ENCODE measurements around the gene SLC25A6. TPM values are rescaled to one million over a fixed set of nuclear protein-coding genes. Genes with fewer than 3 reads are reported as not detected.

SLC25A6 gene
- total and polyA plus RNA-seq, 2 experiments from 2014 or later, result 256 to 317 TPM

DNA sequence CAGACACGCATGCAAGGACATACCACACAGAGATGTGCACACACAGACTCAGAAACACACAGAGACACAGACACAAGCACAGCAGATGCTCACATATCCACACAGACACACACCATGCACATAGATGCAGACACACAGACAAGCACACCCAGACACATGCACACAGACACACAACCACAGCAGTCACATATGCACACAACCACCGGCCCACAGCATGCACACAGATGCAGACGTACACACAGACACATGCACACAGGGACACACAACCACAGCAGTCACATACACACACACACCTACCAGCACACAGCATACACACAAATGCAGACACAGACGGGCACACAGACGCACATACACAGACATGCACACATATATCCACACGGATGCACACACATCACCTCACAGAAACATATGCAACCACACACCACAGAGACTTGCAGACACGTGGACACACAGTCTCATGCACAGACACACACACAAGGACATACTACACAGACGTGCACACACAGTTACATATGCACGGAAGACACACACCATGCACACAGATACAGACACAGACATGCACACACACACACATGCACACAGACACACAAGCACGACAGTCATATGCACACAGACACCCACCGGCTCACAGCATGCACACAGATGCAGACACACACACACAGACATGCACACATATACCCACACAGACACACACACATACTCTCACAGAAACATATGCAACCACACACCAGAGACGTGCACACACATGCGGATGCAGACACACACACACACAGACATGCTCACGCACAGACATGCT, 25.2 kb upstream of the SLC25A6 start:
- no peak for DNase-seq
- no peaks in the 10 kb centered on the region; the same call in 1 of the 2 replicates for H3K36me3 ChIP-seq (ENCODE audit: low read depth)
- H3F3A ChIP-seq (ENCODE audit: insufficient read depth), result no peaks in the 10 kb centered on the region
- no peaks in the 10 kb centered on the region for H3K4me1 ChIP-seq (ENCODE audit: insufficient read depth)
- H3K9me2 ChIP-seq (ENCODE audit: insufficient read depth), result no peaks in the 10 kb centered on the region
- H3K27ac ChIP-seq, result no peak overlapping the region
- TF ChIP-seq EZH2 (IDR thresholded peaks at IDR 0.05; ENCODE audit: insufficient read depth, poor library complexity, severe bottlenecking) (no peak), EZH2phosphoT487 (IDR thresholded peaks at IDR 0.05; ENCODE audit: insufficient read depth, low read depth) (no peak)
- WGBS, 2 experiments (ENCODE audit: low coverage in 1 of 2, low lambda C conversion rate in 2 of 2, missing lambda C conversion rate in 2 of 2), result 70% methylated on average over 14 of the region's 14 CpGs
- no peaks in the 10 kb centered on the region for H3K27me3 ChIP-seq (replicated peaks; ENCODE audit: insufficient read depth)
- in situ Hi-C loops (cut with MboI), result no loop called here
- no peak overlapping the region for H3K4me2 ChIP-seq (ENCODE audit: unreplicated experiment)
- no peaks in the 10 kb centered on the region for H3K9me3 ChIP-seq (ENCODE audit: low read depth)
- no peaks in the 10 kb centered on the region for H4K20me1 ChIP-seq (ENCODE audit: insufficient read depth)
- H3K9ac ChIP-seq, result no peak overlapping the region
- no peak overlapping the region for H3K4me3 ChIP-seq
- H2AFZ ChIP-seq, result no peak overlapping the region
- no peaks in the 10 kb centered on the region for H3K79me2 ChIP-seq (ENCODE audit: insufficient read depth)

- in situ Hi-C loops (cut with MboI), result no loop called here
- no peaks in the 10 kb centered on the region for H3K79me2 ChIP-seq (ENCODE audit: insufficient read depth)
Measured at GRCh38 chrX:1416327-1416784, 24.4 kb upstream of the SLC25A6 start.

DNA sequence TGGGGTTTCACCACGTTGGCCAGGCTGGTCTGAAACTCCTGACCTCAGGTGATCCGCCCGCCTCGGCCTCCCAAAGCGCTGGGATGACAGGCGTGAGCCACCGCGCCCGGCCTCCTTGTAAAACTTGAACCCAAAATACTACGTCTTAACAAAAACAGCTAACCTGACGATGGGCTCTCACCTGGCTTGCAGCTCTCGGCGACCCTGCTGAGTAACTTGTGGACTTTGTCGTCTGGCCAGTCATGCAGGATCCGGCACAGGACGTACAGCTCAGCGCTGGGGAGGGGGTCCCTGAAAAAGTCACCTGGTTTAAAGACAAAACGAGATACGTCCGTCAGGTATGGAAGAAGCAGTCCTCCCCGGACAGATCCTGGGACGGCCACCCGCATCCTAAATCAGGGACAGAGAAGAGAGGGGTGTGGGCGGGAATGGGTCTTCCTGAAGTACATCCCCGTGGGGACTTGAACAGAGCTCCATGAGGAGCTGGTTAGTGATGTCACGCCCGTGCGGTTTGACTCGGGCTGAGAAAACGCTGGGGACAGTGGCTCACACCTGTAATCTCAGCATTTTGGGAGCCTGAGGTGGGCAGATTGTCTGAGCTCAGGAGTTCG, 20.7 kb upstream of the SLC25A6 start:
- H2AFZ ChIP-seq, result no peak overlapping the region
- no peak for TF ChIP-seq EZH2 (IDR thresholded peaks at IDR 0.05; ENCODE audit: insufficient read depth, poor library complexity, severe bottlenecking)
- TF ChIP-seq EZH2phosphoT487 (IDR thresholded peaks at IDR 0.05; ENCODE audit: insufficient read depth, low read depth), result no peak
- H3F3A ChIP-seq (ENCODE audit: insufficient read depth), result no peaks in the 10 kb centered on the region
- H3K27ac ChIP-seq, result no peak overlapping the region
- no peaks in the 10 kb centered on the region for H3K27me3 ChIP-seq (replicated peaks; ENCODE audit: insufficient read depth)
- H3K4me1 ChIP-seq (ENCODE audit: insufficient read depth), result no peaks in the 10 kb centered on the region
- no peak overlapping the region for H3K4me2 ChIP-seq (ENCODE audit: unreplicated experiment)
- 92 to 99% methylated on average over 26 to 31 of the region's 31 CpGs for WGBS, 2 experiments (ENCODE audit: low coverage in 1 of 2, low lambda C conversion rate in 2 of 2, missing lambda C conversion rate in 2 of 2)
- H3K36me3 ChIP-seq (ENCODE audit: low read depth), result no peaks in the 10 kb centered on the region; the same call in 1 of the 2 replicates
- no peak overlapping the region for H3K4me3 ChIP-seq
- in situ Hi-C loops (cut with MboI), result no loop called here
- no peak overlapping the region for H3K9ac ChIP-seq
- no peak for DNase-seq
- no peaks in the 10 kb centered on the region for H4K20me1 ChIP-seq (ENCODE audit: insufficient read depth)
- no peaks in the 10 kb centered on the region for H3K9me3 ChIP-seq (ENCODE audit: low read depth)
- no peaks in the 10 kb centered on the region for H3K79me2 ChIP-seq (ENCODE audit: insufficient read depth)
- H3K9me2 ChIP-seq (ENCODE audit: insufficient read depth), result no peaks in the 10 kb centered on the region

More at GRCh38 chrX:1416327-1416784, 24.4 kb upstream of the SLC25A6 start:
- no peak overlapping the region for H3K4me3 ChIP-seq
- no peaks in the 10 kb centered on the region for H3K9me2 ChIP-seq (ENCODE audit: insufficient read depth)
- no peak for DNase-seq
- no peaks in the 10 kb centered on the region; the same call in 1 of the 2 replicates for H3K36me3 ChIP-seq (ENCODE audit: low read depth)
- no peaks in the 10 kb centered on the region for H3K27me3 ChIP-seq (replicated peaks; ENCODE audit: insufficient read depth)
- H3K27ac ChIP-seq, result no peak overlapping the region
- WGBS, 2 experiments (ENCODE audit: low coverage in 1 of 2, low lambda C conversion rate in 2 of 2, missing lambda C conversion rate in 2 of 2), result 76 to 77% methylated on average over 13 to 15 of the region's 15 CpGs
- no peaks in the 10 kb centered on the region for H3F3A ChIP-seq (ENCODE audit: insufficient read depth)
- no peak overlapping the region for H3K9ac ChIP-seq
- no peaks in the 10 kb centered on the region for H3K4me1 ChIP-seq (ENCODE audit: insufficient read depth)
- no peaks in the 10 kb centered on the region for H4K20me1 ChIP-seq (ENCODE audit: insufficient read depth)
- no peak overlapping the region for H3K4me2 ChIP-seq (ENCODE audit: unreplicated experiment)
- H2AFZ ChIP-seq, result no peak overlapping the region
- TF ChIP-seq EZH2phosphoT487 (IDR thresholded peaks at IDR 0.05; ENCODE audit: insufficient read depth, low read depth), result no peak
- TF ChIP-seq EZH2 (IDR thresholded peaks at IDR 0.05; ENCODE audit: insufficient read depth, poor library complexity, severe bottlenecking), result no peak
- no peaks in the 10 kb centered on the region for H3K9me3 ChIP-seq (ENCODE audit: low read depth)

DNA sequence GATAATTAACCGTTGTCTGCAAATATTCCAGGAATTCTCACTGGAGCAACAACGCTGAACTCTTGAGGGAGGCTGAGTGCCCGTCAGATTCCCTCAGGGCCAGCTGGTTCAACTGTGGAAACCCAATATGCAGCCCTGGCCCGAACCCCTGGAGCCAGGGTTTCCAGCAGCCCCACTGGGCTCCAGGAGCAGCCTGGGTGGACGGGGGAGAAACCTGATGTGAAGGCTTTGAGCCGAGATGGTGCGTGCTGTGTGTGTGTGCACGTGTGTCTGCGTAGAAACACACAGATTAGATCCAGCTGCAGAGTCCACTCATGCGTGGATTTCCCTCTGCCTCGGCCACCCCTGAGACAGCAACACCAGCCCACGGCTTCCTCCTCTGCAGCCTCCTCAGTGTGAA, 19.4 kb upstream of the SLC25A6 start:
- in situ Hi-C loops (cut with MboI), result no loop called here
- H3K9me3 ChIP-seq (ENCODE audit: low read depth), result no peaks in the 10 kb centered on the region
- no peaks in the 10 kb centered on the region for H3K27me3 ChIP-seq (replicated peaks; ENCODE audit: insufficient read depth)
- H3K4me1 ChIP-seq (ENCODE audit: insufficient read depth), result no peaks in the 10 kb centered on the region
- H3F3A ChIP-seq (ENCODE audit: insufficient read depth), result no peaks in the 10 kb centered on the region
- no peak overlapping the region for H3K27ac ChIP-seq
- WGBS, 2 experiments (ENCODE audit: low coverage in 1 of 2, low lambda C conversion rate in 2 of 2, missing lambda C conversion rate in 2 of 2), result 78 to 82% methylated on average over 12 of the region's 12 CpGs
- H3K9me2 ChIP-seq (ENCODE audit: insufficient read depth), result no peaks in the 10 kb centered on the region
- TF ChIP-seq EZH2 (IDR thresholded peaks at IDR 0.05; ENCODE audit: insufficient read depth, poor library complexity, severe bottlenecking), result no peak
- TF ChIP-seq EZH2phosphoT487 (IDR thresholded peaks at IDR 0.05; ENCODE audit: insufficient read depth, low read depth), result no peak
- H3K9ac ChIP-seq, result no peak overlapping the region
- no peak overlapping the region for H2AFZ ChIP-seq
- no peaks in the 10 kb centered on the region for H3K79me2 ChIP-seq (ENCODE audit: insufficient read depth)
- H3K4me2 ChIP-seq (ENCODE audit: unreplicated experiment), result no peak overlapping the region
- H3K36me3 ChIP-seq (ENCODE audit: low read depth), result no peaks in the 10 kb centered on the region; the same call in 1 of the 2 replicates
- no peak overlapping the region for H3K4me3 ChIP-seq
- DNase-seq, result no peak
- H4K20me1 ChIP-seq (ENCODE audit: insufficient read depth), result no peaks in the 10 kb centered on the region

All from GM23248 (cell line).